Fibroblast of lung (primary cell): ENCODE results near the gene RAB27B.

ENCODE experiments used
- EZH2 ChIP-seq: IDR thresholded peaks from 2 replicates; pipeline ENCODE4 v1.5.1; 2012; ENCODE audit warnings: low read length, control low read depth, mild to moderate bottlenecking; ENCODE audit errors: missing control alignments
- TF ChIP-seq, protein P1 (sequence below), 2 donors: IDR thresholded peaks in 1 of 2; conservative IDR thresholded peaks in 1 of 2; 1 replicate in 1 of 2; 2 replicates in 1 of 2; pipeline ENCODE4 v1.5.1; 2011 to 2012; ENCODE audit warnings: low read length in 2 of 2, control low read depth in 1 of 2, inconsistent platforms in 1 of 2, low read depth in 1 of 2, mild to moderate bottlenecking in 1 of 2

DNA sequence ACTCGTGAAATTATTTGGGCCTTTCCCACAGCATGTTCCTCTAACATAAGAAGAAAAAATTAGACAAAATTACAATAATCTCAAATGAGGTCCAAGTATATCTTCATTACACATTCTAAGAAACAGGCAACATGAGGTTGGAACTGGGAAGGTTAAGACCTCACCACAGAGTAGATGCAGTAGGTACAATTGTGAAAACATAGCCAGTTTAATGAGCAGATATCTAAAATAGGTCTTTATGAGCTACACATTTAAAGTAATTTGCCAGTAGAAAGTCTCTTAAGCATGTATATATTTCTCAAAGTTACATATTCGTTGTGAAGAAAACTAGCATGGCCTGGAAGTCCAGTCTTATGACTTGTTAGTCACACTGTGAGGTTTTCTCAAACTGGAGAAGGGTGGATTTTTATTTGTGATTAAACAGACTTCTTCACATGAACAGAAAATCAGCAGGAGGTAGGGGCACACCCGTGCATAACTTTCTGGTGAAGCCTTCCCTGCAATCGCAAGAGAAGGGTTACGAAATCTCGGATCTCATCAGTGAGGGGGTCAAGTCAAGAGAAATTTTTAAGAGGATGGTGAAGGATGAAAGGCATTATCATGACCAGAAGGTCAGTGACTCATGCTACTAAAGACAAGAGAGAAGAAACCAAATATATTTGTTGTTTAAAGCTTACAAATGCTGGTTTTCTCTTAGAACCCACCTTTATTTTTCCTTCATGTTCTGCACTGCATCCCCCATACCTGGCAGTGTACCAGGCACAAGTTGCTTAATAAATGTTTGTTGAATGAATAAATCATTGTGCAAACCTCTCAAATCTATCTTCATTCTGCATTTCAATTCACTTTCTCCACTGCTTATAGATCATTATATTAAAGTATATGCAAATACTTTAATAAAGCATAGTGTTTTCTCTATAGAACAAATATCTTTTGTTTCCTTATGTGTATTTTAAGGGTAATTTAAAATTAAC, 5.1 kb upstream of the RAB27B start:
- TF ChIP-seq, protein P1, sequence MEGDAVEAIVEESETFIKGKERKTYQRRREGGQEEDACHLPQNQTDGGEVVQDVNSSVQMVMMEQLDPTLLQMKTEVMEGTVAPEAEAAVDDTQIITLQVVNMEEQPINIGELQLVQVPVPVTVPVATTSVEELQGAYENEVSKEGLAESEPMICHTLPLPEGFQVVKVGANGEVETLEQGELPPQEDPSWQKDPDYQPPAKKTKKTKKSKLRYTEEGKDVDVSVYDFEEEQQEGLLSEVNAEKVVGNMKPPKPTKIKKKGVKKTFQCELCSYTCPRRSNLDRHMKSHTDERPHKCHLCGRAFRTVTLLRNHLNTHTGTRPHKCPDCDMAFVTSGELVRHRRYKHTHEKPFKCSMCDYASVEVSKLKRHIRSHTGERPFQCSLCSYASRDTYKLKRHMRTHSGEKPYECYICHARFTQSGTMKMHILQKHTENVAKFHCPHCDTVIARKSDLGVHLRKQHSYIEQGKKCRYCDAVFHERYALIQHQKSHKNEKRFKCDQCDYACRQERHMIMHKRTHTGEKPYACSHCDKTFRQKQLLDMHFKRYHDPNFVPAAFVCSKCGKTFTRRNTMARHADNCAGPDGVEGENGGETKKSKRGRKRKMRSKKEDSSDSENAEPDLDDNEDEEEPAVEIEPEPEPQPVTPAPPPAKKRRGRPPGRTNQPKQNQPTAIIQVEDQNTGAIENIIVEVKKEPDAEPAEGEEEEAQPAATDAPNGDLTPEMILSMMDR (conservative IDR thresholded peaks at IDR 0.05 in 1 of 2, IDR thresholded peaks at IDR 0.05 in 1 of 2; ENCODE audit: low read depth in 1 of 2, low read length in 2 of 2) = no peak
- no peak for TF ChIP-seq EZH2
